Sigmoid colon (tissue), 4 donors: ENCODE data around the gene USP26.

Experiments
- CTCF ChIP-seq, 4 experiments: fragments of 450-650 bp in 3 of 4; fragments of 200-600 bp in 1 of 4; IDR thresholded peaks; one replicate each; pipeline ENCODE4 v1.5.1; 2016 to 2019; ENCODE audit warnings: antibody characterized with exemption in 4 of 4, mild to moderate bottlenecking in 3 of 4, moderate library complexity in 2 of 4
- EP300 ChIP-seq, 4 donors: sonication (generic); formaldehyde crosslinking; IDR thresholded peaks; one replicate each; pipeline ENCODE4 v1.6.1; 2017; ENCODE audit warnings: antibody characterized with exemption in 4 of 4
- POLR2A ChIP-seq, 2 donors: fragments of 450-650 bp; IDR thresholded peaks; one replicate each; pipeline ENCODE4 v1.6.1; 2016; ENCODE audit warnings: antibody characterized with exemption in 2 of 2, mild to moderate bottlenecking in 2 of 2, moderate library complexity in 2 of 2

DNA sequence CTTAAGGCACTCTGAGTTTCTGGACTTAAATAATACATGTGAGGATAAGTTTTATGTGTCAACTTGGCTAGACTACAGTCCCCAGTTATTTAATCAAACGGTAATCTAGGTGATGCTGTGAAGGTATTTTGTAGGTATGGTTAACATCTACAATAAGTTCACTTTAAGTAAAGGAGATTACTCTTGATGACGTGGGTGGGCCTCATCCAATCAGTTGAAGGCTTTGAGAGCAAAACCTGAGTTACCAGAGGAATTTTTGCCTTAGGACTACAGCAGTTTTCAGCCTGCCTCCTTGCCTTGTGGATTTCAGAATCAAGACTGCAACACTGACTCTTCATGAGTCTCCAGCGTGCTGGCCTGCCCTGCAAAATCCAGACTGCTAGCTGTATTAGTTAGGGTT, 78.7 kb downstream of the USP26 start:
- TF ChIP-seq POLR2A (IDR thresholded peaks at IDR 0.05) (no peak), CTCF (IDR thresholded peaks at IDR 0.05) (no peak), EP300 (IDR thresholded peaks at IDR 0.05) (no peak)
